Peyer's patch (tissue), 4 donors: ENCODE results near the gene ANKRD9. TPM values are rescaled to one million over a fixed set of nuclear protein-coding genes. Genes with fewer than 3 reads are reported as not detected.
"Not testable (repeated sequence)": the region's sequence is repeated elsewhere in the genome, so short reads cannot be mapped to it uniquely, and the experiment has no call there.

Experiments
- DNase-seq, 3 donors: peaks; one replicate each; pipeline ENCODE4 v3.0.0-alpha.2; 2017 to 2019
- H3K27ac ChIP-seq, 4 donors: fragments of 200-600 bp; sonication (generic); one replicate each; pipeline ENCODE4 v1.5.1; 2016 to 2019
- H3K27me3 ChIP-seq, 2 donors: fragments of 200-600 bp; sonication (generic); one replicate each; pipeline ENCODE4 v1.5.1; 2019
- H3K36me3 ChIP-seq, 3 donors: fragments of 200-600 bp; sonication (generic); one replicate each; pipeline ENCODE4 v1.5.1; 2016 to 2019
- H3K4me1 ChIP-seq, 4 donors: fragments of 200-600 bp; sonication (generic); one replicate each; pipeline ENCODE4 v1.5.1; 2016 to 2019
- H3K4me3 ChIP-seq, 4 donors: fragments of 200-600 bp; sonication (generic); 1 replicate in 3 of 4; 2 replicates in 1 of 4; pipeline ENCODE4 v1.5.1; 2016 to 2019; ENCODE audit warnings: mild to moderate bottlenecking in 1 of 4
- H3K9me3 ChIP-seq, 4 donors: fragments of 200-600 bp; sonication (generic); one replicate each; pipeline ENCODE4 v1.5.1; 2016 to 2019; ENCODE audit warnings: mild to moderate bottlenecking in 1 of 4
- POLR2A ChIP-seq, 2 donors: fragments of 450-650 bp; IDR thresholded peaks; one replicate each; pipeline ENCODE4 v1.5.1; 2017; ENCODE audit warnings: antibody characterized with exemption in 2 of 2, mild to moderate bottlenecking in 2 of 2, moderate library complexity in 2 of 2
- total RNA-seq, 4 donors: library from RNA; depleted of rRNA; stranded (reverse); fragments of >200 nt; gene quantifications; one replicate each; pipeline ENCODE4 v1.1.0, GENCODE V29; 2016
- TF ChIP-seq, protein P1 (sequence below), 6 experiments: fragments of 450-650 bp in 4 of 6; fragments of 200-600 bp in 2 of 6; sonication (generic) in 1 of 6; IDR thresholded peaks; one replicate each; pipeline ENCODE4 v1.5.1; 2017 to 2019; ENCODE audit warnings: antibody characterized with exemption in 6 of 6, mild to moderate bottlenecking in 3 of 6, moderate library complexity in 1 of 6

Gene ANKRD9
- total RNA-seq, 4 donors from 2014 or later = 52.8 to 450 (median 392) TPM

DNA sequence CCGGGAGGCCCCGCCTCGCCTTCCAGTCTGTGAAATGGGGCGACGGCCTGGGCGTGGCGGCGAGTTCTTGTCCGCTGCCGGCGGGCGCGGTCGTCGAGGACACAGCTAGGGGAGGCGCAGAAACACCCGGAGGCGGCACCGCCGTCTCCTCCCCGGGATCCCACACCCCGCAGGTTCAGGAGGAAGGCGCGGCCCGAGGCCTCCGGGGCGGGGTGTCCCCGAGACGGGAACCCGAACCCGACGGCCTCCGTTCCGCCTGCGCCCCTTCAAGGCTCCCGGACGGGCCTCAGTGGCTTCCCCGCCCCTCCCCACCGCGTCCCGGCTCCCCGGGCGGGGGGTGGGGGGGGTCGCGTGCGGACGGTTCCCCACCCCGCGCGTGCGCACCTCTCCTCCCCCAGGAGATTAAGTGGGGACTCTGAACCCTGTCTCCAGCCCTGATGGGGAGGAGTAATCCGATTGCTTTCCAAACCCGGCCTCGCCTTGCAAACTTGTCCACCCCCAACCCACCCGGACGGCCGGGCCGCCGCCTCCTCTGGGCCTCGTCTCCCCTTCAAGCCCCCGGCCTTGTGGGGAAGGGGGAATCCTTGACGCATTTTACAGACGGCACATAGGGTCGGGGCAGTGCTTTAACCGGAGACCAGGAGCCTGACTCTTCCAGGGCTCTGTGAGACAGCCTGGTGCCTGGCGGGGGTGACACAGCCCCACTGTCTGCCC is 35.3 kb upstream of the ANKRD9 start:
- Histone ChIP-seq H3K4me1 (peaks cover 0 to 28% (median 6%) of the 10 kb centered on the region in 4 donors), H3K9me3 (no peaks in the 10 kb centered on the region), H3K27ac (peak overlapping the region in 3 of 4 donors; percentile 81 to 89 (median 89)), H3K4me3 (peak overlapping the region; percentile 24 to 48 (median 42)), H3K27me3 (no peaks in the 10 kb centered on the region), H3K36me3 (no peaks in the 10 kb centered on the region)
- peak; percentile 44 to 75 for TF ChIP-seq POLR2A (IDR thresholded peaks at IDR 0.05)
- TF ChIP-seq, protein P1, sequence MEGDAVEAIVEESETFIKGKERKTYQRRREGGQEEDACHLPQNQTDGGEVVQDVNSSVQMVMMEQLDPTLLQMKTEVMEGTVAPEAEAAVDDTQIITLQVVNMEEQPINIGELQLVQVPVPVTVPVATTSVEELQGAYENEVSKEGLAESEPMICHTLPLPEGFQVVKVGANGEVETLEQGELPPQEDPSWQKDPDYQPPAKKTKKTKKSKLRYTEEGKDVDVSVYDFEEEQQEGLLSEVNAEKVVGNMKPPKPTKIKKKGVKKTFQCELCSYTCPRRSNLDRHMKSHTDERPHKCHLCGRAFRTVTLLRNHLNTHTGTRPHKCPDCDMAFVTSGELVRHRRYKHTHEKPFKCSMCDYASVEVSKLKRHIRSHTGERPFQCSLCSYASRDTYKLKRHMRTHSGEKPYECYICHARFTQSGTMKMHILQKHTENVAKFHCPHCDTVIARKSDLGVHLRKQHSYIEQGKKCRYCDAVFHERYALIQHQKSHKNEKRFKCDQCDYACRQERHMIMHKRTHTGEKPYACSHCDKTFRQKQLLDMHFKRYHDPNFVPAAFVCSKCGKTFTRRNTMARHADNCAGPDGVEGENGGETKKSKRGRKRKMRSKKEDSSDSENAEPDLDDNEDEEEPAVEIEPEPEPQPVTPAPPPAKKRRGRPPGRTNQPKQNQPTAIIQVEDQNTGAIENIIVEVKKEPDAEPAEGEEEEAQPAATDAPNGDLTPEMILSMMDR (IDR thresholded peaks at IDR 0.05) = no peak
- DNase-seq = peak in 2 of 3 donors; percentile 86 to 90

DNA sequence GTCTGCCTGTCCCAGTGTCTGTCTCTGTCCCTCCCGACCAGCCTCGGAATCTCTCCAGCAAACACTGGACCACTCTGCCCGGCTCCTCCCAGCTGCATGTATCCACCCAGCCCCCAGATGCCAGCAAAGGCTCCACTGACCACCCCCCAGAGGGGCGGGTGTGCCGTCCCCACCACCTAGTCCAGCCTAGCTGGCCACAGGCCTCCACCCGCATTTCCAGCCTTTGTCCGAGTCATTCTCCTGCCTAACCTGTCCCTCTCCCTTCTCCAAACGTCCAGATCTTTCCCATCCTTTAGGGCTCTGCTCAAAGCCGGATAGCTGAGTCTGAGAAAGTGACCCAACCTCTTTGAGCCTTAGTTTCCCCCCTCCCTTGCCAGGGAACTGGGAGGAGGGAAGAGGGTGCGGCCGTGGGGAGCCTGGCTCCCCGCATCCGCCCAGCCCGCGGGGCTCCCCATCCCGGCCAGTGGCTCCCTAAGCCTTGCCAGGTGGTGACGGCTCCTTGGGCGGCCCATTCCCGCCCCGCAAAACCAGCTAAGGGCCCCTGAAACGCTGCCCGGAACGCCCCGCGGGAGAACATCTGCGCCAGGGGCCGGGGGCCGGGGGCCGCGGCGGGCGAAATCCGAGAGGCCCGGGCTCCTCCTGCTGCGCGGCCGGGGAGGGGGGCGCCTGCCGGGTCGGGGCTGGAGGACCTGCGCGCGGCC is 34.6 kb upstream of the ANKRD9 start:
- no peaks in the 10 kb centered on the region for H3K9me3 ChIP-seq
- H3K4me1 ChIP-seq = peaks cover 0 to 32% (median 6%) of the 10 kb centered on the region in 4 donors
- H3K36me3 ChIP-seq = no peaks in the 10 kb centered on the region
- no peaks in the 10 kb centered on the region for H3K27me3 ChIP-seq
- H3K4me3 ChIP-seq = peak overlapping the region in 3 of 4 donors; percentile 40 to 48 (median 43)
- TF ChIP-seq, protein P1 (IDR thresholded peaks at IDR 0.05) = no peak
- TF ChIP-seq POLR2A (IDR thresholded peaks at IDR 0.05) = no peak
- no peak for DNase-seq
- H3K27ac ChIP-seq = peak overlapping the region in 3 of 4 donors; percentile 81 to 89 (median 89)

DNA sequence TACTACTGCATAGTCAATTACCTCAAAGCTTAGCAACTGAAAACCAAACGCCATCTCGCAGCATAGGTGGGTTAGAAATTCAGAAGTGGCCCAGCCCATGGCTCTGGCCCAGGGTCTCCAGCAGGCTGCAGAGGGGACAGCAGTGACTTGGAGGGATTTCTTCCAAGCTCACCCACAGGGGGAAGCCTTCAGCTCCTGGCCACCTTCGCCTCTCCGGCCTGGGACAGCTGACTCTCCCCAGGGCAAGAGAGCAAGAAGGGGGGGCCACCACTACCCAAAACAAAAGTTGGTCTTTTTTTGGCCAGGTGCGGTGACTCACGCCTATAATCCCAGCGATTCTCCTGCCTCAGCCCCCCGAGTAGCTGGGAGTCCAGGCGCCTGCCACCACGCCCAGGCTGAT is 32.2 kb upstream of the ANKRD9 start:
- Histone ChIP-seq H3K4me1 (peaks cover 0 to 38% (median 6%) of the 10 kb centered on the region in 4 donors), H3K36me3 (no peaks in the 10 kb centered on the region), H3K27ac (no peak overlapping the region), H3K4me3 (no peak overlapping the region), H3K9me3 (no peaks in the 10 kb centered on the region), H3K27me3 (no peaks in the 10 kb centered on the region)
- DNase-seq = no peak
- TF ChIP-seq, protein P1 (IDR thresholded peaks at IDR 0.05) = no peak
- no peak for TF ChIP-seq POLR2A (IDR thresholded peaks at IDR 0.05)

DNA sequence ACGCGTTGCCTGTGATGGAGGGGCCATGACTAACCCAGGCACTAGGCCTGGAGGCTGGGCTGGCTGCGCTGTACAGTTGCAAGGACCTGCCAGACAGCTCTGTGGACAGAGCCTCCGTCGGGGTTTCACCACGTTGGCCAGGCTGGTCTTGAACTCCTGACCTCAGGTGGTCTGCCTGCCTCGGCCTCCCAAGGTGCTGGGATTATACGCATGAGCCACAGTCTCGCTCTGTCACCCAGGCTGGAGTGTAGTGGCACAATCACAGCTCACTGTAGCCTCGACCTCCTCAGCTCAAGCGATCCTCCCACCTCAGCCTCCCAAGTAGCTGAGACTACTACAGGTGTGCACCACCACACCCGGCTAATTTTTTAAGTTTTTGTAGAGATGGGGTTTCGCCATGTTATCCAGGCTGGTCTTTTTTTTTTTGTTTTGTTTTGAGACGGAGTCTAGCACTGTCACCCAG is 31.5 kb upstream of the ANKRD9 start:
- H3K27ac ChIP-seq, DNase-seq, H3K36me3 ChIP-seq, H3K27me3 ChIP-seq, H3K4me3 ChIP-seq, H3K9me3 ChIP-seq: not testable (repeated sequence)
- peaks cover 0 to 36% (median 6%) of the 10 kb centered on the region in 4 donors for H3K4me1 ChIP-seq

DNA sequence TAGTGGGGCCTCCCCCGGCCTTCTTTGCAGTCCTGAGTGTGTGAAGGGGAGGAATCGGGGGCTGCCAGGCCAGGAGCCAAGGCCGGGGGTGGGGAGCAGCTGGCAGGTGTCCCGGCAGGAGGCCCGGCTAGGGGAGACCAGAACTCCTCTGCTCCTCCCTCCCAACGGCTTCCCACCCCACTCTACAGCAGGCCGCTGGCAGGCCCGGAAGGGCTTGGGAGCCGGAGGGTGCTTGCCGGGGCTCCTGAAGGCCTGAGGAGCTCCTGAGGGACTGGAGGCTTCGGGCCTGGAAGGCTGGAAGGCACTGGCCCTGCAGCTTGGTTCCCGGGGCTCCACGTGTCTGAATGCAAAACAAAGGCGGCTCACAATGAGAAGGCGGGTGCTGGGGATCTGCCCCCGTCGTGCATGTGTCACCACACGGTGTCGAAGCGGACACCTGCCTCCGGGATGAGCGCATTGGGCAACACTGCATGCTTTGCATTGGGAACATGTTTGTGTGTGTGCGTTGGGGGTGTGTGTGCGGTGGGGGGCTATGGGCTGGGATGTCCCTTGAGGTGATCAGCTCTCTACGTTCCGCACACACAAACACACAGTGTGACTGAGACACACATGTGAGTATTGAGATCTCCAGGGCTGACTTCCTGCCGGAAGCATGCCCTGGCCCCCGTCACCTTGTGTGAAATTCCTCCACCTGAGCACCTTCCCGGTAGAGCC is 30.9 kb upstream of the ANKRD9 start:
- H3K36me3 ChIP-seq = no peaks in the 10 kb centered on the region
- peaks cover 0 to 30% (median 6%) of the 10 kb centered on the region in 4 donors for H3K4me1 ChIP-seq
- H3K9me3 ChIP-seq = no peaks in the 10 kb centered on the region
- H3K27ac ChIP-seq = no peak overlapping the region
- H3K27me3 ChIP-seq = no peaks in the 10 kb centered on the region
- DNase-seq = no peak
- no peak for TF ChIP-seq POLR2A (IDR thresholded peaks at IDR 0.05)
- TF ChIP-seq, protein P1 (IDR thresholded peaks at IDR 0.05) = no peak
- no peak overlapping the region for H3K4me3 ChIP-seq
